ENCODE measurements around the gene ASTN2. TPM values are rescaled to one million over a fixed set of nuclear protein-coding genes. Genes with fewer than 3 reads are reported as not detected.

The ASTN2 gene
- polyA plus RNA-seq, 1 donor from 2014 or later: 6.8 TPM

GRCh38 chr9:117135501-117136098, 279.3 kb downstream of the ASTN2 start:
- H3K4me3 ChIP-seq (ENCODE audit: low read length): no peak overlapping the region
- TF ChIP-seq MXI1 (conservative IDR thresholded peaks at IDR 0.05; ENCODE audit: poor library complexity, severe bottlenecking): no peak
- H3F3A ChIP-seq (ENCODE audit: insufficient read depth, low read length, poor library complexity, severe bottlenecking): peaks cover 3% of the 10 kb centered on the region
- no peaks in the 10 kb centered on the region for H3K9me2 ChIP-seq (ENCODE audit: insufficient read depth, low read length)
- H3K4me2 ChIP-seq (ENCODE audit: low read length): no peak overlapping the region
- H3K27me3 ChIP-seq (ENCODE audit: insufficient read depth, low read depth, low read length): no peaks in the 10 kb centered on the region
- H3K9ac ChIP-seq (ENCODE audit: low read length): peak overlapping the region; percentile 10
- peak overlapping the region; percentile 30 for H3K27ac ChIP-seq (ENCODE audit: low read length)
- H3K9me3 ChIP-seq (ENCODE audit: low read length): no peaks in the 10 kb centered on the region
- no peaks in the 10 kb centered on the region for H4K20me1 ChIP-seq (ENCODE audit: insufficient read depth)
- no peaks in the 10 kb centered on the region for H3K36me3 ChIP-seq (ENCODE audit: insufficient read depth, low read length)
- H3K79me2 ChIP-seq (replicated peaks; ENCODE audit: insufficient read depth, low read length): no peaks in the 10 kb centered on the region
- no peak overlapping the region for H2AFZ ChIP-seq (ENCODE audit: low read depth, low read length)

- Histone ChIP-seq H3K9ac (ENCODE audit: low read length) (no peak overlapping the region), H3K4me3 (ENCODE audit: low read length) (no peak overlapping the region), H3K4me2 (ENCODE audit: low read length) (no peak overlapping the region), H3K27ac (ENCODE audit: low read length) (no peak overlapping the region), H3K9me3 (ENCODE audit: low read length) (no peaks in the 10 kb centered on the region), H3K79me2 (replicated peaks; ENCODE audit: insufficient read depth, low read length) (no peaks in the 10 kb centered on the region), H3F3A (ENCODE audit: insufficient read depth, low read length, poor library complexity, severe bottlenecking) (peaks cover 3% of the 10 kb centered on the region), H2AFZ (ENCODE audit: low read depth, low read length) (no peak overlapping the region), H3K27me3 (ENCODE audit: insufficient read depth, low read depth, low read length) (no peaks in the 10 kb centered on the region), H3K36me3 (ENCODE audit: insufficient read depth, low read length) (no peaks in the 10 kb centered on the region), H3K9me2 (ENCODE audit: insufficient read depth, low read length) (no peaks in the 10 kb centered on the region), H4K20me1 (ENCODE audit: insufficient read depth) (no peaks in the 10 kb centered on the region)
- TF ChIP-seq SMC3 (conservative IDR thresholded peaks at IDR 0.05; ENCODE audit: poor library complexity) (no peak), POLR2AphosphoS5 (IDR thresholded peaks at IDR 0.05) (no peak), RAD21 (conservative IDR thresholded peaks at IDR 0.05) (no peak), MXI1 (conservative IDR thresholded peaks at IDR 0.05; ENCODE audit: poor library complexity, severe bottlenecking) (no peak), EZH2 (IDR thresholded peaks at IDR 0.05; ENCODE audit: borderline replicate concordance, insufficient read depth, low read length, poor library complexity, severe bottlenecking) (no peak), TAF1 (IDR thresholded peaks at IDR 0.05; ENCODE audit: low read depth) (no peak), EP300 (conservative IDR thresholded peaks at IDR 0.05; ENCODE audit: poor library complexity, severe bottlenecking) (no peak), CTCF (IDR thresholded peaks at IDR 0.05; ENCODE audit: poor library complexity, severe bottlenecking) (no peak)
- TF ChIP-seq, protein P1, sequence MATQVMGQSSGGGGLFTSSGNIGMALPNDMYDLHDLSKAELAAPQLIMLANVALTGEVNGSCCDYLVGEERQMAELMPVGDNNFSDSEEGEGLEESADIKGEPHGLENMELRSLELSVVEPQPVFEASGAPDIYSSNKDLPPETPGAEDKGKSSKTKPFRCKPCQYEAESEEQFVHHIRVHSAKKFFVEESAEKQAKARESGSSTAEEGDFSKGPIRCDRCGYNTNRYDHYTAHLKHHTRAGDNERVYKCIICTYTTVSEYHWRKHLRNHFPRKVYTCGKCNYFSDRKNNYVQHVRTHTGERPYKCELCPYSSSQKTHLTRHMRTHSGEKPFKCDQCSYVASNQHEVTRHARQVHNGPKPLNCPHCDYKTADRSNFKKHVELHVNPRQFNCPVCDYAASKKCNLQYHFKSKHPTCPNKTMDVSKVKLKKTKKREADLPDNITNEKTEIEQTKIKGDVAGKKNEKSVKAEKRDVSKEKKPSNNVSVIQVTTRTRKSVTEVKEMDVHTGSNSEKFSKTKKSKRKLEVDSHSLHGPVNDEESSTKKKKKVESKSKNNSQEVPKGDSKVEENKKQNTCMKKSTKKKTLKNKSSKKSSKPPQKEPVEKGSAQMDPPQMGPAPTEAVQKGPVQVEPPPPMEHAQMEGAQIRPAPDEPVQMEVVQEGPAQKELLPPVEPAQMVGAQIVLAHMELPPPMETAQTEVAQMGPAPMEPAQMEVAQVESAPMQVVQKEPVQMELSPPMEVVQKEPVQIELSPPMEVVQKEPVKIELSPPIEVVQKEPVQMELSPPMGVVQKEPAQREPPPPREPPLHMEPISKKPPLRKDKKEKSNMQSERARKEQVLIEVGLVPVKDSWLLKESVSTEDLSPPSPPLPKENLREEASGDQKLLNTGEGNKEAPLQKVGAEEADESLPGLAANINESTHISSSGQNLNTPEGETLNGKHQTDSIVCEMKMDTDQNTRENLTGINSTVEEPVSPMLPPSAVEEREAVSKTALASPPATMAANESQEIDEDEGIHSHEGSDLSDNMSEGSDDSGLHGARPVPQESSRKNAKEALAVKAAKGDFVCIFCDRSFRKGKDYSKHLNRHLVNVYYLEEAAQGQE (IDR thresholded peaks at IDR 0.05; ENCODE audit: borderline replicate concordance): no peak
Observed at GRCh38 chr9:117134826-117135500, 279.9 kb downstream of the ASTN2 start.
